GM10248 (cell line): ENCODE measurements around the gene MOB1B.
"Not testable (repeated sequence)": the region's sequence is repeated elsewhere in the genome, so short reads cannot be mapped to it uniquely, and the experiment has no call there.

Experiments used
- CTCF ChIA-PET: fragments of 300-600 bp; sonication (Branson Sonifier 250); formaldehyde crosslinking; extraction: SDS; loops from one replicate; lab custom pipeline; 2021; ENCODE audit warnings: antibody characterized with exemption; lab: Yijun Ruan, JAX
- POLR2A ChIA-PET: fragments of 350-650 bp; sonication (Branson Sonifier 250); formaldehyde crosslinking; extraction: SDS; loops from one replicate; lab custom pipeline; 2020; ENCODE audit warnings: antibody characterized with exemption; lab: Yijun Ruan, JAX
- DNase-seq: peaks from one replicate; pipeline ENCODE4 v3.0.0; 2012; ENCODE audit errors: extremely low spot score
- CTCF ChIP-seq: IDR thresholded peaks from 2 replicates; pipeline ENCODE4 v1.5.1; 2012; ENCODE audit warnings: mild to moderate bottlenecking, low read depth; ENCODE audit errors: extremely low read depth, missing control alignments, control extremely low read depth

MOB1B gene

GRCh38 chr4:71009086-71009485 is 106.9 kb downstream of the MOB1B start:
- DNase-seq, result no peak
- TF ChIP-seq CTCF, result no peak
- CTCF ChIA-PET, result interaction anchor here (1.0 to 9.2 kb wide), 13 partner anchors 10 to 357 kb away, joined by 3 to 73 read pairs (median 6); partner anchors contain the start of genes DCK and MOB1B
- POLR2A ChIA-PET, result no interaction called here

GRCh38 chr4:71009890-71010588 is 107.9 kb downstream of the MOB1B start:
- ChIA-PET CTCF (interaction anchor here (0.6 to 9.2 kb wide), 29 partner anchors 9 to 451 kb away, joined by 3 to 73 read pairs (median 3); partner anchors contain the start of genes DCK and MOB1B), POLR2A (interaction anchor here (0.5 to 0.6 kb wide), 4 partner anchors 15 to 167 kb away, joined by 3 read pairs; partner anchors contain the start of gene DCK)
- TF ChIP-seq CTCF, result peak; percentile 54
- peak; percentile 50 for DNase-seq

- ChIA-PET CTCF (interaction anchor here (2.2 to 9.2 kb wide), 4 partner anchors 10 to 359 kb away, joined by 6 to 73 read pairs (median 34); partner anchors contain the start of gene DCK), POLR2A (interaction anchor here (0.7 kb wide), 1 partner anchor 307 kb away, joined by 4 read pairs; no protein-coding TSS in a partner anchor)
- TF ChIP-seq CTCF, result no peak
- no peak for DNase-seq
Measured at GRCh38 chr4:71011451-71011850, 109.3 kb downstream of the MOB1B start.

- POLR2A ChIA-PET, CTCF ChIA-PET, DNase-seq: not testable (repeated sequence)
Measured at GRCh38 chr4:71017391-71017790, 115.2 kb downstream of the MOB1B start.

- ChIA-PET CTCF (interaction anchor here (6.7 kb wide), 1 partner anchor 12 kb away, joined by 54 read pairs; no protein-coding TSS in a partner anchor), POLR2A (no interaction called here)
- DNase-seq, result no peak
- TF ChIP-seq CTCF, result no peak
Measured at GRCh38 chr4:71020611-71021010, 118.4 kb downstream of the MOB1B start.

- no peak for TF ChIP-seq CTCF
- CTCF ChIA-PET, result interaction anchor here (1.8 to 3.9 kb wide), 2 partner anchors 15 to 18 kb away, joined by 8 to 15 read pairs; no protein-coding TSS in a partner anchor
- DNase-seq, result no peak
- POLR2A ChIA-PET, result no interaction called here
Measured at GRCh38 chr4:71025654-71026053, 123.5 kb downstream of the MOB1B start.

GRCh38 chr4:71026086-71026485 is 123.9 kb downstream of the MOB1B start:
- TF ChIP-seq CTCF, result no peak
- ChIA-PET POLR2A (no interaction called here), CTCF (interaction anchor here (0.9 to 3.9 kb wide), 3 partner anchors 16 to 30 kb away, joined by 3 to 15 read pairs (median 8); no protein-coding TSS in a partner anchor)
- no peak for DNase-seq
